ENCODE measurements around the gene SIGLEC6.
A peak's percentile ranks its signal among the peaks of the same experiment; 100 is the strongest.

SIGLEC6 gene

GRCh38 chr19:51531349-51532315, at the start of gene SIGLEC6:
Gene SIGLEC6, minus strand, starts transcription at chr19:51531670. Its CDS starts 22 bp downstream, at chr19:51531648.
- H4K20me1 ChIP-seq: no peaks in the 10 kb centered on the region
- peak within 1 kb of the TSS in 6 of 11 experiments; percentile 22 to 58 (median 49); a peak in 10 of 22 replicates for H3K9ac ChIP-seq
- peaks cover 13 to 21% (median 16%) of the 10 kb centered on the region in 10 experiments for H3K4me1 ChIP-seq
- peak within 1 kb of the TSS in 3 of 10 experiments; percentile 10 to 54 (median 40); a peak in 6 of 20 replicates for H3K4me3 ChIP-seq
- no peaks in the 10 kb centered on the region for H3K36me3 ChIP-seq
- H3K9me3 ChIP-seq (replicated peaks in 1 of 11): no peaks in the 10 kb centered on the region
- H3K4me2 ChIP-seq: peak within 1 kb of the TSS; percentile 65 to 90 (median 80)
- H3K27me3 ChIP-seq: no peaks in the 10 kb centered on the region
- TF ChIP-seq Cebpa-rat (IDR thresholded peaks at IDR 0.05): no peak
- peak within 1 kb of the TSS in 7 of 11 experiments; percentile 23 to 72 (median 65); a peak in 13 of 22 replicates for H3K27ac ChIP-seq

- 0 out of 22 replicates have a peak, but pooled peaks cover 0 to 2% (median 0%) of the 10 kb centered on the region in 11 experiments for H3K9me3 ChIP-seq (replicated peaks in 1 of 11)
- no peak overlapping the region for H3K27ac ChIP-seq
- peaks cover 14 to 63% (median 31%) of the 10 kb centered on the region in 11 experiments; a peak in 21 of 22 replicates for H3K36me3 ChIP-seq
- H4K20me1 ChIP-seq: no peaks in the 10 kb centered on the region
- H3K9ac ChIP-seq: no peak overlapping the region
- H3K4me2 ChIP-seq: no peak overlapping the region
- no peak for TF ChIP-seq Cebpa-rat (IDR thresholded peaks at IDR 0.05)
- no peaks in the 10 kb centered on the region for H3K27me3 ChIP-seq
- H3K4me1 ChIP-seq: peaks cover 4 to 18% (median 10%) of the 10 kb centered on the region in 10 experiments; a peak in 17 of 20 replicates
- H3K4me3 ChIP-seq: no peak overlapping the region
Observed at GRCh38 chr19:51576850-51577249, 45.4 kb upstream of the SIGLEC6 start.

- no peak overlapping the region for H3K27ac ChIP-seq
- no peaks in the 10 kb centered on the region; a peak in 1 of 22 replicates for H3K27me3 ChIP-seq
- no peak overlapping the region for H3K4me3 ChIP-seq
- H3K36me3 ChIP-seq: peaks cover 1 to 33% (median 13%) of the 10 kb centered on the region in 11 experiments; a peak in 17 of 22 replicates
- no peak overlapping the region for H3K9ac ChIP-seq
- no peaks in the 10 kb centered on the region for H4K20me1 ChIP-seq
- peaks cover 0 to 4% (median 0%) of the 10 kb centered on the region in 11 experiments; a peak in 3 of 22 replicates for H3K9me3 ChIP-seq (replicated peaks in 1 of 11)
- no peak for TF ChIP-seq Cebpa-rat (IDR thresholded peaks at IDR 0.05)
- peak overlapping the region in 3 of 11 experiments; percentile 77 to 81 (median 81); a peak in 6 of 22 replicates for H3K4me2 ChIP-seq
- peaks cover 6 to 21% (median 13%) of the 10 kb centered on the region in 10 experiments; a peak in 17 of 20 replicates for H3K4me1 ChIP-seq
Observed at GRCh38 chr19:51573331-51573730, 41.9 kb upstream of the SIGLEC6 start.

- H3K4me1 ChIP-seq: peaks cover 6 to 21% (median 13%) of the 10 kb centered on the region in 10 experiments; a peak in 17 of 20 replicates
- peaks cover 0 to 4% (median 0%) of the 10 kb centered on the region in 11 experiments; a peak in 3 of 22 replicates for H3K9me3 ChIP-seq (replicated peaks in 1 of 11)
- H3K27ac ChIP-seq: no peak overlapping the region
- H4K20me1 ChIP-seq: no peaks in the 10 kb centered on the region
- no peak overlapping the region for H3K4me3 ChIP-seq
- H3K36me3 ChIP-seq: peaks cover 0 to 30% (median 12%) of the 10 kb centered on the region in 11 experiments; a peak in 14 of 22 replicates
- H3K4me2 ChIP-seq: peak overlapping the region in 9 of 11 experiments; percentile 70 to 91 (median 78); a peak in 12 of 22 replicates
- no peak for TF ChIP-seq Cebpa-rat (IDR thresholded peaks at IDR 0.05)
- no peak overlapping the region for H3K9ac ChIP-seq
- H3K27me3 ChIP-seq: no peaks in the 10 kb centered on the region; a peak in 1 of 22 replicates
Observed at GRCh38 chr19:51572908-51573307, 41.4 kb upstream of the SIGLEC6 start.

DNA sequence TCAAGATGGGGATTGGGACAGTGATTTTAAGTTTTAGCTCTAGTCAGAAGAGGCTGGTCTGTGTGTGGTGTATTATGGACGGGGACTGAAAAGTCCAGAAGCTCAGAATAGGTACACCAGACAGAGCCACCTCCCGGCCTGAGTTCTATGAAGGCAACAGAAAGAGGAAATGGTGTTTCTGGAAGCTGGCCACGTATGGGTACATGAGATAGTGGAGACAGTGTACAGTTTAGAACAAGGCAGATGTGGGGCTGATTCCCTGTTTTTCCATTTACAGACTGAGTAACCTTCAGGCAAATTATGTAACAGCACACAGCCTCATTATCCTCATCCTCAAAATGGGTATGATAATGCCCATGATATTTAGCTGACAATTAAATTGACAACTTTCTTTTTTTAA, 40.9 kb upstream of the SIGLEC6 start:
- peak overlapping the region; percentile 70 to 91 (median 78) for H3K4me2 ChIP-seq
- no peaks in the 10 kb centered on the region for H4K20me1 ChIP-seq
- TF ChIP-seq Cebpa-rat (IDR thresholded peaks at IDR 0.05): no peak
- peaks cover 0 to 30% (median 12%) of the 10 kb centered on the region in 11 experiments; a peak in 14 of 22 replicates for H3K36me3 ChIP-seq
- H3K27me3 ChIP-seq: no peaks in the 10 kb centered on the region; a peak in 1 of 22 replicates
- H3K9ac ChIP-seq: no peak overlapping the region
- peaks cover 0 to 4% (median 0%) of the 10 kb centered on the region in 11 experiments; a peak in 3 of 22 replicates for H3K9me3 ChIP-seq (replicated peaks in 1 of 11)
- H3K27ac ChIP-seq: no peak overlapping the region
- H3K4me3 ChIP-seq: peak overlapping the region in 8 of 10 experiments; percentile 57 to 73 (median 66); a peak in 14 of 20 replicates
- peaks cover 6 to 21% (median 13%) of the 10 kb centered on the region in 10 experiments; a peak in 17 of 20 replicates for H3K4me1 ChIP-seq

DNA sequence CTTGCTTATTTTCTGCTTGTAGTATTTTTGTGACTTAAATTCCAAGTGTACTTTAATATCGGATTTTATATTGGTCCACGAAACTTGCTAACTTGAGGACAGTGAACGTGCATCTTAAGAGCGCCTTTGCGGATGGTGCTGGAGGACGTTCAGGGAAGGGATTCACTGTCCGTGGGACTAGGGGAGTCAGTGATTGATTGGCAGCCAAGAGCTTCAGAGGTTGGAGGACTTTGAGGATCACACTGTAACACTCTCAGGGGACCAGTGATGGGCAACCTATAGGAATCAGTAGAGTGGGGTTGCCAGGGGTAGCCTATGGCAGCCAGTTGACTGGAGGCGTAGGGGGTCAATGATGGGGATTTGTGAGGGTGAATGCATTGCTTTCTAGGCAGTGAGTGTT, 40.1 kb upstream of the SIGLEC6 start:
- Histone ChIP-seq H3K4me1 (peaks cover 10 to 24% (median 13%) of the 10 kb centered on the region in 10 experiments; a peak in 17 of 20 replicates), H3K9me3 (replicated peaks in 1 of 11) (peaks cover 0 to 4% (median 0%) of the 10 kb centered on the region in 11 experiments; a peak in 3 of 22 replicates), H3K27me3 (no peaks in the 10 kb centered on the region; a peak in 1 of 22 replicates), H3K27ac (peak overlapping the region in 10 of 11 experiments; percentile 27 to 70 (median 62); a peak in 19 of 22 replicates), H3K4me3 (peak overlapping the region; percentile 57 to 73 (median 66)), H3K4me2 (peak overlapping the region; percentile 70 to 91 (median 78)), H3K36me3 (peaks cover 0 to 24% (median 11%) of the 10 kb centered on the region in 11 experiments; a peak in 14 of 22 replicates), H3K9ac (peak overlapping the region; percentile 40 to 74 (median 69); a peak in 21 of 22 replicates), H4K20me1 (no peaks in the 10 kb centered on the region)
- no peak for TF ChIP-seq Cebpa-rat (IDR thresholded peaks at IDR 0.05)

GRCh38 chr19:51570962-51571575, 39.6 kb upstream of the SIGLEC6 start, which contains the start of gene ZNF175:
Gene ZNF175, plus strand, starts transcription at chr19:51571283. Its CDS starts 2,047 bp downstream, at chr19:51573330.
- H3K9ac ChIP-seq: peak within 1 kb of the TSS; percentile 40 to 74 (median 69); a peak in 21 of 22 replicates
- H3K4me3 ChIP-seq: peak within 1 kb of the TSS; percentile 57 to 73 (median 66)
- peak within 1 kb of the TSS in 10 of 11 experiments; percentile 27 to 70 (median 62); a peak in 19 of 22 replicates for H3K27ac ChIP-seq
- H4K20me1 ChIP-seq: no peaks in the 10 kb centered on the region
- peaks cover 0 to 19% (median 11%) of the 10 kb centered on the region in 11 experiments; a peak in 13 of 22 replicates for H3K36me3 ChIP-seq
- H3K4me2 ChIP-seq: peak within 1 kb of the TSS; percentile 70 to 91 (median 78)
- peaks cover 10 to 28% (median 15%) of the 10 kb centered on the region in 10 experiments; a peak in 18 of 20 replicates for H3K4me1 ChIP-seq
- no peak for TF ChIP-seq Cebpa-rat (IDR thresholded peaks at IDR 0.05)
- H3K9me3 ChIP-seq (replicated peaks in 1 of 11): peaks cover 0 to 4% (median 0%) of the 10 kb centered on the region in 11 experiments; a peak in 3 of 22 replicates
- no peaks in the 10 kb centered on the region; a peak in 1 of 22 replicates for H3K27me3 ChIP-seq

- Histone ChIP-seq H3K9ac (no peak overlapping the region), H3K27me3 (no peaks in the 10 kb centered on the region; a peak in 1 of 22 replicates), H3K9me3 (replicated peaks in 1 of 11) (peaks cover 0 to 4% (median 0%) of the 10 kb centered on the region in 11 experiments; a peak in 3 of 22 replicates), H3K36me3 (peaks cover 0 to 6% (median 5%) of the 10 kb centered on the region in 11 experiments; a peak in 10 of 22 replicates), H3K27ac (no peak overlapping the region), H3K4me1 (peaks cover 19 to 52% (median 34%) of the 10 kb centered on the region in 10 experiments), H3K4me2 (no peak overlapping the region), H3K4me3 (no peak overlapping the region), H4K20me1 (no peaks in the 10 kb centered on the region)
- no peak for TF ChIP-seq Cebpa-rat (IDR thresholded peaks at IDR 0.05)
Observed at GRCh38 chr19:51568456-51568855, 37.0 kb upstream of the SIGLEC6 start.
